Right ventricle myocardium superior (tissue), 1 donor: ENCODE data around the gene AHDC1. TPM values are rescaled to one million over a fixed set of nuclear protein-coding genes. Genes with fewer than 3 reads are reported as not detected.
A peak's percentile ranks its signal among the peaks of the same experiment; 100 is the strongest.

ENCODE experiments used
- ATAC-seq: fragments of 200-7000 bp; cut with Tn5 transposase; one replicate; pipeline ENCODE4 v1.9.1; 2020; ENCODE audit warnings: mild to moderate bottlenecking; ENCODE audit not compliant: poor library complexity
- DNase-seq: peaks from one replicate; pipeline ENCODE4 v3.0.0-alpha.2; 2020
- intact Hi-C: fragments of 100-400 bp; cut with DNase I; formaldehyde crosslinking; loops from one replicate; pipeline ENCODE4 v1.11.2; 2022
- total RNA-seq: library from RNA; stranded (reverse); fragmentation: NEBNext Ultra II Directional; extraction: Animal tissue kit (Norgen Biotek cat#: 25700); gene quantifications from one replicate; pipeline ENCODE4 v1.2.1, GENCODE V29; 2021
- donor health status: DM: no; HTN: yes; CAD: no; lungs with severe emphysema.

AHDC1 gene
- total RNA-seq, 1 donor from 2014 or later: 47.4 TPM

- intact Hi-C loops: loop anchor here (2.0 to 5.0 kb wide), 2 partner anchors 30 to 45 kb away; no protein-coding TSS in a partner anchor
- ATAC-seq (peak; percentile 31), DNase-seq (peak; percentile 71)
Observed at GRCh38 chr1:27602462-27603308, 1.3 kb downstream of the AHDC1 start.

GRCh38 chr1:27601771-27602461 is 2.0 kb downstream of the AHDC1 start:
- DNase-seq (peak; percentile 73), ATAC-seq (peak; percentile 29)
- intact Hi-C loops: loop anchor here (2.0 to 5.0 kb wide), 2 partner anchors 29 to 45 kb away; no protein-coding TSS in a partner anchor

- DNase-seq (no peak), ATAC-seq (no peak)
- intact Hi-C loops: loop anchor here (5.0 kb wide), 1 partner anchor 44 kb away; no protein-coding TSS in a partner anchor
Observed at GRCh38 chr1:27601321-27601770, 2.6 kb downstream of the AHDC1 start.

- intact Hi-C loops: loop anchor here (5.0 kb wide), 1 partner anchor 43 kb away; no protein-coding TSS in a partner anchor
- DNase-seq (no peak), ATAC-seq (no peak)
Observed at GRCh38 chr1:27600498-27601175, 3.3 kb downstream of the AHDC1 start.

GRCh38 chr1:27599605-27600497 is 4.1 kb downstream of the AHDC1 start:
- intact Hi-C loops: loop anchor here (5.0 kb wide), 1 partner anchor 43 kb away; no protein-coding TSS in a partner anchor
- DNase-seq (no peak), ATAC-seq (no peak)

GRCh38 chr1:27598902-27599528 is 4.9 kb downstream of the AHDC1 start:
- intact Hi-C loops: no loop called here
- peak; percentile 9 for ATAC-seq
- DNase-seq: peak; percentile 67

- intact Hi-C loops: no loop called here
- ATAC-seq (no peak), DNase-seq (peak; percentile 76)
Observed at GRCh38 chr1:27598295-27598687, 5.7 kb downstream of the AHDC1 start.

GRCh38 chr1:27597516-27598294 is 6.2 kb downstream of the AHDC1 start:
- intact Hi-C loops: no loop called here
- ATAC-seq (no peak), DNase-seq (no peak)

- DNase-seq (no peak), ATAC-seq (no peak)
- intact Hi-C loops: no loop called here
Observed at GRCh38 chr1:27596986-27597385, 7.0 kb downstream of the AHDC1 start.

GRCh38 chr1:27596261-27596660 is 7.7 kb downstream of the AHDC1 start:
- intact Hi-C loops: no loop called here
- no peak for ATAC-seq
- DNase-seq: no peak

- DNase-seq (no peak), ATAC-seq (no peak)
- intact Hi-C loops: no loop called here
Observed at GRCh38 chr1:27595597-27595996, 8.3 kb downstream of the AHDC1 start.

GRCh38 chr1:27594564-27595510 is 9.1 kb downstream of the AHDC1 start:
- DNase-seq: peak; percentile 29
- intact Hi-C loops: no loop called here
- ATAC-seq: no peak

- peak; percentile 31 for DNase-seq
- intact Hi-C loops: no loop called here
- no peak for ATAC-seq
Observed at GRCh38 chr1:27593678-27594563, 10.0 kb downstream of the AHDC1 start.

GRCh38 chr1:27592931-27593677 is 10.8 kb downstream of the AHDC1 start:
- peak; percentile 53 for DNase-seq
- peak; percentile 37 for ATAC-seq
- intact Hi-C loops: no loop called here
